Kidney glomerular epithelial cell (primary cell): ENCODE results near the gene RARG.

Source experiments
- DNase-seq: peaks from one replicate; lab custom pipeline; 2025; lab: John Stamatoyannopoulos, UW

RARG gene

GRCh38 chr12:53244337-53244736 is 12.3 kb upstream of the RARG start:
- DNase-seq = no peak

- DNase-seq = no peak
These were observed 9.8 kb upstream of the RARG start for GRCh38 chr12:53241623-53242412.

GRCh38 chr12:53239643-53240258 is 7.7 kb upstream of the RARG start:
- DNase-seq = no peak

- no peak for DNase-seq
These were observed 4.6 kb upstream of the RARG start for GRCh38 chr12:53236443-53237111.

GRCh38 chr12:53235742-53236442 is 3.9 kb upstream of the RARG start:
- DNase-seq = no peak

GRCh38 chr12:53235164-53235563 is 3.2 kb upstream of the RARG start:
- no peak for DNase-seq

- DNase-seq = no peak
These were observed 2.4 kb upstream of the RARG start for GRCh38 chr12:53234271-53234914.

GRCh38 chr12:53233671-53234121 is 1.7 kb upstream of the RARG start:
- no peak for DNase-seq

GRCh38 chr12:53232646-53233461 is 845 bp upstream of the RARG start:
- no peak for DNase-seq

- DNase-seq = no peak
These were observed 413 bp downstream of the RARG start for GRCh38 chr12:53231671-53231920.

GRCh38 chr12:53230108-53230845 is 1.7 kb downstream of the RARG start:
- DNase-seq = no peak

GRCh38 chr12:53229454-53229853 is 2.6 kb downstream of the RARG start:
- DNase-seq = no peak

- no peak for DNase-seq
These were observed 4.2 kb downstream of the RARG start for GRCh38 chr12:53227836-53228235.

- no peak for DNase-seq
These were observed 4.7 kb downstream of the RARG start for GRCh38 chr12:53227341-53227740.

GRCh38 chr12:53226815-53227214 is 5.2 kb downstream of the RARG start:
- DNase-seq = no peak

GRCh38 chr12:53225635-53226424 is 6.2 kb downstream of the RARG start:
- no peak for DNase-seq

- no peak for DNase-seq
These were observed 6.9 kb downstream of the RARG start for GRCh38 chr12:53224897-53225634.

- no peak for DNase-seq
These were observed 7.7 kb downstream of the RARG start for GRCh38 chr12:53224061-53224896.
